Endothelial cell of umbilical vein (primary cell): Measurements from ENCODE around the gene CASKIN1. TPM values are rescaled to one million over a fixed set of nuclear protein-coding genes. Genes with fewer than 3 reads are reported as not detected.

Experiments used
- BruUV-seq: library from RNA; stranded (reverse); fragments of 400-500 nt; replicated peaks from 2 replicates; lab custom pipeline; 2021; lab: Mats Ljungman, UMichigan
- CTCF ChIA-PET: fragments of 300-600, 350-600 bp; sonication (Branson Sonifier 250); formaldehyde crosslinking; loops from one replicate; lab custom pipeline; 2021; ENCODE audit warnings: antibody characterized with exemption, inconsistent platforms; lab: Charles Lee
- POLR2A ChIA-PET: fragments of 300-600, 350-600 bp; sonication (Branson Sonifier 250); formaldehyde crosslinking; loops from one replicate; lab custom pipeline; 2021; ENCODE audit warnings: antibody characterized with exemption, inconsistent platforms; lab: Charles Lee
- DNase-seq: peaks from one replicate; pipeline ENCODE4 v3.0.0-alpha.2; 2011; ENCODE audit warnings: low read depth, low spot score
- FAIRE-seq: peaks from 2 replicates; lab custom pipeline; 2011; peaks lifted over from hg19 to GRCh38; lab: Jason Lieb, UNC
- H2AFZ ChIP-seq: 2 replicates; pipeline ENCODE4 v1.6.0; 2012; ENCODE audit warnings: low read depth, low read length, control low read depth, inconsistent platforms
- H3K27ac ChIP-seq: 2 replicates; pipeline ENCODE4 v1.5.1; 2011; ENCODE audit warnings: low read depth, mild to moderate bottlenecking, control low read depth, low read length, moderate library complexity; ENCODE audit not compliant: insufficient read depth
- H3K27me3 ChIP-seq, 2 experiments: 2 replicates each; pipeline versions ENCODE4 v1.6.0 to v1.6.1; 2011; ENCODE audit warnings: low read length in 2 of 2, mixed read lengths in 1 of 2; ENCODE audit not compliant: control insufficient read depth in 2 of 2, insufficient read depth in 2 of 2
- H3K36me3 ChIP-seq, 2 experiments: 2 replicates in 1 of 2; 3 replicates in 1 of 2; pipeline ENCODE4 v1.5.1; 2011; ENCODE audit warnings: low read length in 2 of 2, mild to moderate bottlenecking in 1 of 2, moderate library complexity in 1 of 2; ENCODE audit not compliant: control insufficient read depth in 2 of 2, insufficient read depth in 2 of 2; ENCODE audit errors: extremely low read depth in 1 of 2
- H3K4me1 ChIP-seq: 3 replicates; pipeline ENCODE4 v1.5.1; 2011; ENCODE audit warnings: mild to moderate bottlenecking, low read length; ENCODE audit not compliant: control insufficient read depth, insufficient read depth; ENCODE audit errors: extremely low read depth
- H3K4me2 ChIP-seq: 2 replicates; pipeline ENCODE4 v1.6.1; 2011; ENCODE audit warnings: low read length, control low read depth, mixed read lengths; ENCODE audit not compliant: insufficient read depth
- H3K4me3 ChIP-seq, 3 experiments: fragments of 200-600 bp in 1 of 3; sonication (generic), shearing (Covaris generic) in 1 of 3; replicated peaks in 1 of 3; 2 replicates each; pipeline ENCODE4 v1.5.1; 2011 to 2016; ENCODE audit warnings: control low read depth in 3 of 3, low read length in 3 of 3, mild to moderate bottlenecking in 2 of 3, inconsistent platforms in 1 of 3, low read depth in 1 of 3, moderate library complexity in 1 of 3; ENCODE audit not compliant: insufficient read depth in 1 of 3
- H3K79me2 ChIP-seq: 2 replicates; pipeline ENCODE4 v1.6.0; 2012; ENCODE audit warnings: low read length, inconsistent platforms; ENCODE audit not compliant: control insufficient read depth, insufficient read depth
- H3K9ac ChIP-seq: replicated peaks from 2 replicates; pipeline ENCODE3; 2011; ENCODE audit warnings: low read length, control low read depth; ENCODE audit not compliant: insufficient read depth; ENCODE audit errors: extremely low read depth
- H3K9me1 ChIP-seq: replicated peaks from 3 replicates; pipeline ENCODE4 v1.6.0; 2011; ENCODE audit warnings: mild to moderate bottlenecking, low read length; ENCODE audit not compliant: control insufficient read depth, insufficient read depth; ENCODE audit errors: extremely low read depth
- H3K9me3 ChIP-seq: replicated peaks from 2 replicates; pipeline ENCODE4 v1.5.1; 2012; ENCODE audit warnings: low read length, inconsistent platforms; ENCODE audit not compliant: control insufficient read depth, insufficient read depth
- H4K20me1 ChIP-seq: replicated peaks from 2 replicates; pipeline ENCODE3; 2011; ENCODE audit warnings: mild to moderate bottlenecking, low read length; ENCODE audit not compliant: control insufficient read depth, insufficient read depth; ENCODE audit errors: extremely low read depth
- EZH2 ChIP-seq: IDR thresholded peaks from 2 replicates; pipeline ENCODE4 v1.6.1; 2012; ENCODE audit warnings: borderline replicate concordance, low read depth, mild to moderate bottlenecking, moderate library complexity, low read length, inconsistent platforms; ENCODE audit not compliant: severe bottlenecking
- FOS ChIP-seq: IDR thresholded peaks from 2 replicates; pipeline ENCODE4 v1.6.1; 2011; ENCODE audit warnings: mild to moderate bottlenecking, low read length, moderate library complexity, borderline replicate concordance; ENCODE audit not compliant: insufficient read depth
- GATA2 ChIP-seq: IDR thresholded peaks from 2 replicates; pipeline ENCODE4 v1.7.0; 2011; ENCODE audit warnings: low read depth, mild to moderate bottlenecking, moderate library complexity, mixed read lengths, low read length; ENCODE audit not compliant: insufficient read length, insufficient read depth
- JUN ChIP-seq: IDR thresholded peaks from 2 replicates; pipeline ENCODE4 v1.6.1; 2011; ENCODE audit warnings: borderline replicate concordance, low read depth; ENCODE audit not compliant: insufficient read length, insufficient read depth
- MAX ChIP-seq: IDR thresholded peaks from 2 replicates; pipeline ENCODE4 v1.6.1; 2011; ENCODE audit not compliant: insufficient read depth, insufficient read length
- MYC ChIP-seq: IDR thresholded peaks from one replicate; pipeline ENCODE4 v1.6.1; 2011; ENCODE audit warnings: mild to moderate bottlenecking, low read depth, low read length
- POLR2A ChIP-seq: IDR thresholded peaks from 2 replicates; pipeline ENCODE4 v1.6.1; 2012; ENCODE audit warnings: low read depth, mild to moderate bottlenecking, control low read depth, low read length
- POLR2AphosphoS5 ChIP-seq: IDR thresholded peaks from 2 replicates; pipeline ENCODE4 v1.6.1; 2012; ENCODE audit warnings: low read depth, mild to moderate bottlenecking, control low read depth, low read length, moderate library complexity; ENCODE audit not compliant: insufficient read depth
- dilution Hi-C: fragments of 300-500 bp; cut with MboI; formaldehyde crosslinking; loops from one replicate; pipeline ENCODE4 v1.15.0; 2019; ENCODE audit warnings: low sequenced_read_pairs; ENCODE audit not compliant: extremely low pct_ligation_motif_present
- intact Hi-C: fragments of 100-400 bp; cut with micrococcal nuclease; formaldehyde crosslinking; loops from one replicate; pipeline ENCODE4 v1.10.0; 2022
- polyA plus RNA-seq, 4 experiments: library from polyadenylated mRNA; depleted of rRNA in 3 of 4; stranded (reverse) in 3 of 4; unstranded in 1 of 4; fragments of >200 nt; gene quantifications; 2 replicates each; pipeline versions ENCODE4 v1.2.1 to v1.2.3, GENCODE V29; 2011 to 2012; ENCODE audit warnings: missing spikeins in 1 of 4
- total RNA-seq: library from RNA; stranded (reverse); gene quantifications from 2 replicates; pipeline ENCODE4 v1.2.3, GENCODE V29; 2021
- TF ChIP-seq, protein P1 (sequence below), 2 donors: IDR thresholded peaks; 1 replicate in 1 of 2; 2 replicates in 1 of 2; pipeline ENCODE4 v1.5.1; 2011; ENCODE audit warnings: low read length in 2 of 2, mild to moderate bottlenecking in 2 of 2, moderate library complexity in 2 of 2, control low read depth in 1 of 2, inconsistent platforms in 1 of 2, low read depth in 1 of 2; ENCODE audit not compliant: insufficient read depth in 1 of 2; ENCODE audit errors: extremely low read depth in 1 of 2

Gene CASKIN1
- total and polyA plus RNA-seq, 2 donors (not counting 3 experiments of a cell fraction or from before 2014, with no cell fraction given), result 0.11 to 0.58 TPM

DNA sequence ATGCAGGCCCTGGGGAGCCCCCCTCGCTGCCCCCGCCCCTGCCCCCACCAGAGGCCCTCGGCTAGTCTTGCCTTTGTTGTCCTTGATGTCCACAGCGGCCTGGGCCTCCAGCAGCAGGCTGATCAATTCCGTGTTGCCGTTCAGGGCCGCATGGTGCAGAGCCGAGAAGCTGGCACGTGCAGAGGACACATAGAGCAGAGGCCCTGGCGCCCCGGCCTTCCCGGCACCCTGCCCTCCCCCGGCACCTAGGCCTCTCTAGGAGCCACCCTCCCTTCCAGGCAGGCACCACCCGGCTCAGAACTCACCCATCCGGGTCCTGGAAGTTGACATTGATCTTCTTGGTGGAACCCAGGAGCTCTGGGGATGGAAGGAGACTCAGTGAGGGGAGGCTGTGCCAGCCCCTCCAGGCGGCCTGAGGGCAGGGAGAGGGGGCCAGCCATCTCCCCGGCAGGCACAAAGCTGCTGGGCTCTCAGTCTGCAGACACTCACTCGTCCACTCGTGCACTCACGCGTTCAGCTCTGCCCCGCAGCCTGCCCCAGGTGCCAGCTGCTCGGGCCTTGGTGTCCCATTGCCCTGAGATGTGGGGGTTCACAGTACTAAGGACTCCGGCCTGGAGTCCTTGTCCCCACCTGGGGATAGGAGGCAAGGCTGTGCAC, 6.3 kb downstream of the CASKIN1 start:
- DNase-seq (no peak), FAIRE-seq (no peak)
- Histone ChIP-seq H2AFZ (no peak overlapping the region), H3K4me1 (no peaks in the 10 kb centered on the region), H3K27me3 (peaks cover 5 to 7% of the 10 kb centered on the region in 2 experiments), H3K4me3 (no peak overlapping the region), H3K9ac (no peak overlapping the region), H3K36me3 (no peaks in the 10 kb centered on the region), H3K27ac (no peak overlapping the region), H3K9me3 (no peaks in the 10 kb centered on the region), H4K20me1 (no peaks in the 10 kb centered on the region), H3K79me2 (no peaks in the 10 kb centered on the region), H3K4me2 (no peak overlapping the region), H3K9me1 (no peaks in the 10 kb centered on the region)
- intact Hi-C loops (no loop called here), dilution Hi-C loops (no loop called here)
- CTCF ChIA-PET, result no interaction called here
- TF ChIP-seq POLR2A (no peak), POLR2AphosphoS5 (no peak), MAX (no peak), JUN (no peak), MYC (no peak), EZH2 (no peak), FOS (no peak), GATA2 (no peak)
- TF ChIP-seq, protein P1, sequence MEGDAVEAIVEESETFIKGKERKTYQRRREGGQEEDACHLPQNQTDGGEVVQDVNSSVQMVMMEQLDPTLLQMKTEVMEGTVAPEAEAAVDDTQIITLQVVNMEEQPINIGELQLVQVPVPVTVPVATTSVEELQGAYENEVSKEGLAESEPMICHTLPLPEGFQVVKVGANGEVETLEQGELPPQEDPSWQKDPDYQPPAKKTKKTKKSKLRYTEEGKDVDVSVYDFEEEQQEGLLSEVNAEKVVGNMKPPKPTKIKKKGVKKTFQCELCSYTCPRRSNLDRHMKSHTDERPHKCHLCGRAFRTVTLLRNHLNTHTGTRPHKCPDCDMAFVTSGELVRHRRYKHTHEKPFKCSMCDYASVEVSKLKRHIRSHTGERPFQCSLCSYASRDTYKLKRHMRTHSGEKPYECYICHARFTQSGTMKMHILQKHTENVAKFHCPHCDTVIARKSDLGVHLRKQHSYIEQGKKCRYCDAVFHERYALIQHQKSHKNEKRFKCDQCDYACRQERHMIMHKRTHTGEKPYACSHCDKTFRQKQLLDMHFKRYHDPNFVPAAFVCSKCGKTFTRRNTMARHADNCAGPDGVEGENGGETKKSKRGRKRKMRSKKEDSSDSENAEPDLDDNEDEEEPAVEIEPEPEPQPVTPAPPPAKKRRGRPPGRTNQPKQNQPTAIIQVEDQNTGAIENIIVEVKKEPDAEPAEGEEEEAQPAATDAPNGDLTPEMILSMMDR (IDR thresholded peaks at IDR 0.05; ENCODE audit: extremely low read depth in 1 of 2, insufficient read depth in 1 of 2, low read depth in 1 of 2, low read length in 2 of 2), result no peak
- BruUV-seq, result no TSS peak
- POLR2A ChIA-PET, result no interaction called here
